HG02884 (cell line): ENCODE results near the gene PTPRN2.

Experiments used
- ATAC-seq: cut with Tn5 transposase; IDR thresholded peaks from one replicate; pipeline ENCODE4 v1.9.1; 2021; ENCODE audit warnings: mild to moderate bottlenecking, moderate library complexity; ENCODE audit not compliant: unreplicated experiment

Gene PTPRN2

GRCh38 chr7:158251061-158251965 is 336.3 kb downstream of the PTPRN2 start:
- ATAC-seq: no peak

GRCh38 chr7:158249692-158250091 is 337.9 kb downstream of the PTPRN2 start:
- ATAC-seq: no peak

DNA sequence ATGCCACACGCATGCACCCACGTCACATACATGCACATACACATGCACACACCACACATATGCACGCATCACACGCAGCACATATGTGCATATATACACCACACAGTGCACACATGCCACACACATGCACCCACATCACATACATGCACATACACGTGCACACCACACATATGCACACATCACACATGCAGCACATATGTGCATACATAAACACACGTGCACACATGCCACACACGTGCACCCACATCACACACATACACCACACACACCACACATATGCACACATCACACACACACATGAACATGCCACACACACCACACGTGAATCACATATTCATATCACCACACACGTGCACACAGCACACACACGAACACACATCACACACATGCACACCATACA is 338.8 kb downstream of the PTPRN2 start:
- no peak for ATAC-seq

DNA sequence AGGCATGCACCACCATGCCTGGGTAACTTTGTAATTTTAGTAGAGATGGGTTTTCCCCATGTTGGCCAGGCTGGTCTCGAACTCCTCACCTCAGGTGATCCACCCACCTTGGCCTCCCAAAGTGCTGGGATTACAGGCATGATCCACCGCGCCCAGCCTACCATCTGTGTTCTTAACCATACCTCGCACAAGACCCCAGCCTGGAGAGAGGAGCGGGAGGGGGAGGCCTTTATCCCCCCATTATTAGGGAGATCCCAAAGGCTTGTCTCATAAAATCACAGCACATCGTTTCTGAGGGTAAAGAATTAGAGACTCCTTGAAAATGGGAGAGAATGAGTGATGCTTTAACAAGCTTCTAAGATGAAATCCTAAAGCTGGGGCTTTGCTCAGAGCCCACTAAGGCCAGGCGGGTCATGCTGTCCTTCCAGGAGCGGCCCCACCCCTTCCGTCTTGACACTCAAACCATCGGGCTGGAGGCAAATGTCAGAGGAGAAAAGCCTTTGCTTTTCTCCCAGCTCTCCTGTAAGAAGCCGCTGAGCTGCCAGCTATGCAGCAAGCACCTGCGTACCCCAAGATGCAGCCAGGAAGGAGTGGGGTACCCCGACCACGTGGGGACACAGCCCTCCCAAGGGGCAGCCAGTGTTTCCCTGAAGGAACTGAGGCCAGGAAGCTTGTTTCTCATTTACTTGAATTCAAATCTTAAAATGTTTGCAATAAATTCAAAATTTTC is 339.7 kb downstream of the PTPRN2 start:
- no peak for ATAC-seq

GRCh38 chr7:158246960-158247673 is 340.5 kb downstream of the PTPRN2 start:
- no peak for ATAC-seq

DNA sequence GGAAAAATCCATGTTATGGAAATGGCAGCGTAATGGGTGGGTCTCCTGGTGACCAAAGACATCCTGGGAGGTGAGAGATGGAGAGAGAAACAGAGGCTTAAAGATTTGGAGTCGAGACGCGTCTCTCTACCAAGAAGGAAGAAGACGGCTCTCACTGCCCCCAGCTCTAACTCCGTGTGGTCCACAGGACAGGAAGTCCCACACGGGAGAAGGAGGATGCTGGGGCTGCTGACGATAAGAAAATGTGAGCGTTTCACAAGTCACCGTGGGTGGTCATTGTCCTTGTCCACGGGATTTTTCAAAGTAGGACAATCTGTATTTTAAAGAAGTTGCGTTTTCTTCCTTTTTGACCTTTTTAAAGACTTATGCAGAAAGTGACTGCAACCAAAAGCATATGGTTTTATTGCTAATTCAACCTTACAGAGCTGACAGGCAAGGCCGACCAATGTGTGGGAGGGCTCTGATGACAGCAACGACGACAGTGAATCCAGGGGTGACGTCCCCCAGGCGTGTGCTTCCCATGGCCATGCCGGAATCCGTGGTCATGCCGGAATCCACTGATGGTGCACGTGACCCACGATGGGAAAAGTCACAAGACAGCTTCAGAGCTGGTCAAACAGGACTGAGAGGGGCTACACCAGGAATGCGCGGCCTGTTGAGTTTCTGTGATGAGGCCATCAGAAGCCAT is 341.2 kb downstream of the PTPRN2 start:
- no peak for ATAC-seq

GRCh38 chr7:158245724-158246041 is 341.9 kb downstream of the PTPRN2 start:
- no peak for ATAC-seq

DNA sequence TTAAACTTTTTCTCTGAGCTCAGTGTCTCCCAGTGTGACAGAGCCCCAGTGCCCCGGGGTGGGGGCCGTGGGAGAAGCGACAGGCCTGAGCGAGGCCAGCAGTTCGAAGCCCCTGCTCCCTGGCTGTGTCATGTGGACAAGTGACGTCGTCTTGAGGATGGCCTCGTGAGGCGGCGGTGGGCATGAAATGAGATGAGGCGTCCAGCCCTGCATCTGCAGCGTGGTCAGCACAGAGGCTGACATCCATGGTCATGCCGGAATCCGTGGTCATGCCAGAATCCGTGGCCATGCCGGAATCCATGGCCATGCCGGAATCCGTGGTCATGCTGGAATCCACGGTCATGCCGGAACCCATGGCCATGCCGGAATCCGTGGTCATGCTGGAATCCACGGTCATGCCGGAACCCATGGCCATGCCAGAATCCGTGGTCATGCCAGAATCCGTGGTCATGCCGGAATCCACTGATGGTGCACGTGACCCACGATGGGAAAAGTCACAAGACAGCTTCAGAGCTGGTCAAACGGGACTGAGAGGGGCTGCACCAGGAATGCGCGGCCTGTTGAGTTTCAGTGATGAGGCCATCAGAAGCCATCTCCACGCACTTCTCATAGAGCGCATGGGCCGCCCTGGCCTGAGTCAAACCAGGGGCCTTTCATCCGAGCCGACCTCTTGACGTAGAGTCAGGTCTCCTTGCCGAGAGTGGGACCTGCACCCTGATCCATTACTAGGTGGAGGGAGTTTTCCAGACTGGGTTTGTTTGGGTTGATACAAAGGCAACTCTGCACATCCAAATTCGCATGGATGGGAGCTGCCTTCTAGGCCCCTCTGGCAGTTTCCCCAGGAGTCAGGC is 342.5 kb downstream of the PTPRN2 start:
- no peak for ATAC-seq

- no peak for ATAC-seq
Measured at GRCh38 chr7:158244430-158244829, 343.2 kb downstream of the PTPRN2 start.

GRCh38 chr7:158241919-158242318 is 345.7 kb downstream of the PTPRN2 start:
- ATAC-seq: no peak

DNA sequence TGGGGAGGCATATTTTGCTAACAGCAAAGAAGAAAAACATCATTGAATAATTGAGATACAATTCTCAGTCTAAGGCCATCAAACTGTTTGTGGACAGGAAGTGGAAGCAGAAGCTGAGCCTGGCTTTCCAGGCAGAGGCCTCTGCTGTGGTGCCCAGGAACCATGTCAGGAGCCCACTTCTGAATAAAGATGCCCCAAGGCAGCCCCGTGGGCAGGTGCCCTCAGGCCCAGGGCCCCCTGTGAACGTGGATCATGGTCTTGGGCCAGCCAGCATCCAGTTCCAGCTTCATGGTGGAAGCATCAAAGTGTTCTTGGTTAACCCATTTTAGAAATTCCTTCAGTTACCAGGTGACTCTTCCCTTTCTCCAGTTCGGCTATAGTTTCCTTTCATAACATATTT is 346.8 kb downstream of the PTPRN2 start:
- no peak for ATAC-seq

DNA sequence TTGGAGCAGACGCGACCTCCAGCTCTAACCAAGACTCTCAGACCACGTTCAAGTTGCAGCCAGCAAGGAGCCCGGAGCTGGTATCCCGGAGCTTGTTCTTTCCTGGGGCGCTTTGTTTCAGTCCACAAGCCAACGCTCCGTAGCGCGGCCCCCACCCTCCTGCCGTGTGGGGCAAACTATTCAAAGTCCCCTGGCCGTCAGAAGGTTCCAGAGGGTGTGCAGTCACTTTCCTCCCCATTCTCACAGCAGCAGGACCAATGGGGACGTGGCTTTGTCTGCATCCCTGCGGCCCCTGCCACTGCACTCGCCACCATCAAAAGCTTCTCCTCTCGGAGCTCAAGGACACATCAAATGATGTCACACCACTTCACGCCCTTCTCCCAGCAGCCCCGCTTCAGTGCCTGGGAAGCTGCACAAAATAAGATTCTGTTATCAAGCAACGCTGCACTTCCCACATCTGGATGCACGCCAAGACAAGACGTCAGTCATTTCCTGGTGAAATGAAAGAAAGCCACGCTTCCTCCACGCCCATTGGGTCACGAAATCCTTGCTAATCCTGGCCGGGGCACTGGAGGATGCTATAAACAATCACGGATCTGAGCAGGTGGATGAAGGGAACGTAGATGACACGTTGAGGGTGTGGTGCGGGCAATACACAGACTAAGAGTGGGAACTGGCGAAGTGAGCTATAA is 348.2 kb downstream of the PTPRN2 start:
- no peak for ATAC-seq

GRCh38 chr7:158238616-158239289 is 348.9 kb downstream of the PTPRN2 start:
- ATAC-seq: no peak

GRCh38 chr7:158237672-158238335 is 349.8 kb downstream of the PTPRN2 start:
- ATAC-seq: no peak

DNA sequence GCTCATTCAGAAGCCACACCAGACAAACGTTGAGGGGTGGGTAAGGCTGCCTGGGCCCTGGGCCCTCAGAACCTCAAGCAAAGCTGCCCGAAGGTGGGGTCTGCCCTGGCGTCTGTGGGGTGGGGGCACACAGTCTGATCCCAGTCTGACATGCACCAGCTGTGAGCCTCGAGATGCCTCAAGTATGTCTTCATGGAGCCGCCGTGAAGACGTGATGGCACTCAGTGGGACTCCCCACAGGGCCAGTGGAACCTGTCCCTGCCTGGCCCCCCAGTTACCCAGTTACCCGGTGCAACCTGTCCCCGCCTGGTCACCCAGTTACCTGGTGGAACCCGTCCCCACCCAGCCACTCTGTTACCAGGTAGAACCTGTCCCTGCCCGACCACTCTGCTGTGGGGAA is 351.2 kb downstream of the PTPRN2 start:
- ATAC-seq: no peak

GRCh38 chr7:158235862-158236261 is 351.8 kb downstream of the PTPRN2 start:
- no peak for ATAC-seq

GRCh38 chr7:158229945-158230344 is 357.7 kb downstream of the PTPRN2 start:
- no peak for ATAC-seq

GRCh38 chr7:158228986-158229385 is 358.6 kb downstream of the PTPRN2 start:
- no peak for ATAC-seq
